ENCODE data around the gene SPG21.

The SPG21 gene

DNA sequence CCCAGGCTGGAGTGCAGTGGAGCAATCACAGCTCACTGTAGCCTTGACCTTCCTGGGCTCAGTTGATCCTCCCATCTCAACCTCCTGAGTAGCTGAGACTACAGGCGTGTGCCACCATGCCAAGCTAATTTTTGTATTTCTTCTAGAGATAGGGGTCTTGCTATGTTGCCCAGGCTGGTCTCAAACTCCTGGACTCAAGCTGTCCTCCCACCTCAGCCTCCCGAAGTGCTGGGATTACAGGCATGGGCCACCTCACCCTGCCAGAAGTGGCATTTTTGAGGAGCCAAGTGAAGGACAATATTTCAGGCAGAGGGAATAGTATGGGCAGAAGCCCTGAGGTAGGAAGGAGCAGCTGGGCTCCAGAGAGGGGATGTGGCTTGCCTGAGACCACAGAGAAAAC, 73.3 kb downstream of the SPG21 start:
- Histone ChIP-seq H3K4me3 (ENCODE audit: low read depth, low read length) (no peak overlapping the region), H3K27ac (no peak overlapping the region), H3K36me3 (replicated peaks) (no peaks in the 10 kb centered on the region), H3K27me3 (replicated peaks) (no peaks in the 10 kb centered on the region)
- no peak for DNase-seq
- TF ChIP-seq, protein P1, sequence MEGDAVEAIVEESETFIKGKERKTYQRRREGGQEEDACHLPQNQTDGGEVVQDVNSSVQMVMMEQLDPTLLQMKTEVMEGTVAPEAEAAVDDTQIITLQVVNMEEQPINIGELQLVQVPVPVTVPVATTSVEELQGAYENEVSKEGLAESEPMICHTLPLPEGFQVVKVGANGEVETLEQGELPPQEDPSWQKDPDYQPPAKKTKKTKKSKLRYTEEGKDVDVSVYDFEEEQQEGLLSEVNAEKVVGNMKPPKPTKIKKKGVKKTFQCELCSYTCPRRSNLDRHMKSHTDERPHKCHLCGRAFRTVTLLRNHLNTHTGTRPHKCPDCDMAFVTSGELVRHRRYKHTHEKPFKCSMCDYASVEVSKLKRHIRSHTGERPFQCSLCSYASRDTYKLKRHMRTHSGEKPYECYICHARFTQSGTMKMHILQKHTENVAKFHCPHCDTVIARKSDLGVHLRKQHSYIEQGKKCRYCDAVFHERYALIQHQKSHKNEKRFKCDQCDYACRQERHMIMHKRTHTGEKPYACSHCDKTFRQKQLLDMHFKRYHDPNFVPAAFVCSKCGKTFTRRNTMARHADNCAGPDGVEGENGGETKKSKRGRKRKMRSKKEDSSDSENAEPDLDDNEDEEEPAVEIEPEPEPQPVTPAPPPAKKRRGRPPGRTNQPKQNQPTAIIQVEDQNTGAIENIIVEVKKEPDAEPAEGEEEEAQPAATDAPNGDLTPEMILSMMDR (IDR thresholded peaks at IDR 0.05; ENCODE audit: low read depth, low read length, missing control alignments), result no peak
- in situ Hi-C loops (cut with HindIII; ENCODE audit: low pct_ligation_motif_present, low sequenced_read_pairs), result no loop called here

DNA sequence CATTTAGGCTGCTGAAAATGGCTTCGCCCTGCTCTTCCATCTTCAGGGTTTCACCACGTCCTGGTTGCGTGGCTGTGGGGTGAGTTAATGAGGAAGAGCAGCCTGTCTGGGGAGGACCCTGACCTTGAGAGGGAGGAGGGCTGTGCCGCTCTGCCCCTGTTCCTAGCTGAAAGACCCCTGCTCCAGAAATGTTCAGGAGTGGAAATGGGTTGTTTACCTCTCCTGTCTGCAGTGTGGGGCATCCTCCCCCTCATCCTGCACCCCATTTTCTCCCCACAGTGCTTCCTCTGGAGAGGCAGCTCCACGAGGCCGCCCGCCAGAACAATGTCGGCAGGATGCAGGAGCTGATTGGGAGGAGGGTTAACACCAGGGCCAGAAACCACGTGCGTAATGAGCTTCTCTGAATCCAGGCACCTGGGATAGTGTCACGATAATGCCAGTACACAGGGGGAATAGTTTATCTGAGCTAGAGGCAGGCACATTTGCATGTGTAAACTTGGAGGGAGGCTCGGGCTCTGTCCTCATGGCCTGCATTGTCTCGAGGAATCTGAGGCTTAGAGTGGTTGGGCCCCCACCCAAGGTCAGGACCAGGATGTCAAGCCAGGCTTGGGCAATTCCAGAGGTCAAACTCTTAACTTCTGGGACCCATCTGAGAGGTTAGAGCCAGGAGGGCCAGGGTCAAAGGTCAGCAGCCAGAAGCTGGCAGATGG, 74.0 kb downstream of the SPG21 start:
- in situ Hi-C loops (cut with HindIII; ENCODE audit: low pct_ligation_motif_present, low sequenced_read_pairs), result no loop called here
- Histone ChIP-seq H3K27me3 (replicated peaks) (no peaks in the 10 kb centered on the region), H3K36me3 (replicated peaks) (no peaks in the 10 kb centered on the region), H3K27ac (no peak overlapping the region), H3K4me3 (ENCODE audit: low read depth, low read length) (no peak overlapping the region)
- no peak for DNase-seq
- TF ChIP-seq, protein P1 (IDR thresholded peaks at IDR 0.05; ENCODE audit: low read depth, low read length, missing control alignments), result no peak

Measured in brain microvascular endothelial cell (primary cell).